Coronary artery (tissue), 2 donors: ENCODE measurements around the gene SCAF1.

ENCODE experiments used
- DNase-seq: peaks from one replicate; pipeline ENCODE4 v3.0.0-alpha.2; 2017; ENCODE audit warnings: low spot score
- H3K27ac ChIP-seq, 2 donors: fragments of 200-600 bp; sonication (generic); one replicate each; pipeline ENCODE4 v1.5.1; 2016 to 2019
- H3K4me3 ChIP-seq: fragments of 200-600 bp; sonication (generic); 2 replicates; pipeline ENCODE4 v1.5.1; 2016; ENCODE audit warnings: mild to moderate bottlenecking, moderate library complexity
- TF ChIP-seq, protein P1 (sequence below): fragments of 200-600 bp; sonication (generic); IDR thresholded peaks from one replicate; pipeline ENCODE4 v1.5.1; 2019; ENCODE audit warnings: antibody characterized with exemption

Gene SCAF1

DNA sequence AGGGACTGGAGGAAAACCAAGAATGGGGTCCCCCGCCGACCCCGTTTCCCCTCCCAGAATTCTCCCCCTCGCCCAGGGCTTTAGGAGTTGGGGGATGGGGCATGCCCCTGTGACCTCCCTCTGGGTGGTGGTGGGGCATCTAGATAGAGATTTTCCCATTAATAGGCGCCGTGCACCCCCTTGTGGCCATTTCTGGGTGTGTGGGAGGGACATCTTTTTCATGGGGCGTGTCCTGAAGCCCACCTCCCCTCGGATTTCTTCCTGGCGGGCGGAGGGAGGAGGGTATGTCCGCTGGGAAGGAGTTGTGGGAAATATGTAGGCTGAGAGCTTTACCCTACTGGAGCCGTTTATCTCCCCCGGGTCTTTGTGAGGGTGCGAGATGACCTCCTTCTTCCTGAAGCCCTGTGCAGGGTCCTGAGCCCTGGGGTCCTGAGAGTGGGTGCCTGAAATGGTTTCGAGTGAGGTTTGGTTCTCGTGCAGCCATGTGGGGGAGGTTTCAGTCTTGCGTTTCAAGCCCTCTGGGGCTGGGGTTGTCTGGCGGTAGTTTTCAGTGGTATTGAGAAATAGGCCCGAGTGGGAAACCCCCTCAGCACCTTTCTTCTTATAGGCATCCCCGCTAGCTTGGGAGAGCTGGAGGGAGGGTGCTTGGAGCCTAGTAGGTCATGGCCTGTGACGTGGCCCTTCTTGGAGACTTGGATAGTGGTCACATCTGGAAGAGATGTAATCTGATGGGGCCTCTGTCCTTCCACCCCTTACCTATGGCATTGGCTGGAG lies 36.1 kb downstream of the SCAF1 start:
- H3K4me3 ChIP-seq = peak overlapping the region; percentile 97
- TF ChIP-seq, protein P1, sequence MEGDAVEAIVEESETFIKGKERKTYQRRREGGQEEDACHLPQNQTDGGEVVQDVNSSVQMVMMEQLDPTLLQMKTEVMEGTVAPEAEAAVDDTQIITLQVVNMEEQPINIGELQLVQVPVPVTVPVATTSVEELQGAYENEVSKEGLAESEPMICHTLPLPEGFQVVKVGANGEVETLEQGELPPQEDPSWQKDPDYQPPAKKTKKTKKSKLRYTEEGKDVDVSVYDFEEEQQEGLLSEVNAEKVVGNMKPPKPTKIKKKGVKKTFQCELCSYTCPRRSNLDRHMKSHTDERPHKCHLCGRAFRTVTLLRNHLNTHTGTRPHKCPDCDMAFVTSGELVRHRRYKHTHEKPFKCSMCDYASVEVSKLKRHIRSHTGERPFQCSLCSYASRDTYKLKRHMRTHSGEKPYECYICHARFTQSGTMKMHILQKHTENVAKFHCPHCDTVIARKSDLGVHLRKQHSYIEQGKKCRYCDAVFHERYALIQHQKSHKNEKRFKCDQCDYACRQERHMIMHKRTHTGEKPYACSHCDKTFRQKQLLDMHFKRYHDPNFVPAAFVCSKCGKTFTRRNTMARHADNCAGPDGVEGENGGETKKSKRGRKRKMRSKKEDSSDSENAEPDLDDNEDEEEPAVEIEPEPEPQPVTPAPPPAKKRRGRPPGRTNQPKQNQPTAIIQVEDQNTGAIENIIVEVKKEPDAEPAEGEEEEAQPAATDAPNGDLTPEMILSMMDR = peak; percentile 39
- no peak for DNase-seq

DNA sequence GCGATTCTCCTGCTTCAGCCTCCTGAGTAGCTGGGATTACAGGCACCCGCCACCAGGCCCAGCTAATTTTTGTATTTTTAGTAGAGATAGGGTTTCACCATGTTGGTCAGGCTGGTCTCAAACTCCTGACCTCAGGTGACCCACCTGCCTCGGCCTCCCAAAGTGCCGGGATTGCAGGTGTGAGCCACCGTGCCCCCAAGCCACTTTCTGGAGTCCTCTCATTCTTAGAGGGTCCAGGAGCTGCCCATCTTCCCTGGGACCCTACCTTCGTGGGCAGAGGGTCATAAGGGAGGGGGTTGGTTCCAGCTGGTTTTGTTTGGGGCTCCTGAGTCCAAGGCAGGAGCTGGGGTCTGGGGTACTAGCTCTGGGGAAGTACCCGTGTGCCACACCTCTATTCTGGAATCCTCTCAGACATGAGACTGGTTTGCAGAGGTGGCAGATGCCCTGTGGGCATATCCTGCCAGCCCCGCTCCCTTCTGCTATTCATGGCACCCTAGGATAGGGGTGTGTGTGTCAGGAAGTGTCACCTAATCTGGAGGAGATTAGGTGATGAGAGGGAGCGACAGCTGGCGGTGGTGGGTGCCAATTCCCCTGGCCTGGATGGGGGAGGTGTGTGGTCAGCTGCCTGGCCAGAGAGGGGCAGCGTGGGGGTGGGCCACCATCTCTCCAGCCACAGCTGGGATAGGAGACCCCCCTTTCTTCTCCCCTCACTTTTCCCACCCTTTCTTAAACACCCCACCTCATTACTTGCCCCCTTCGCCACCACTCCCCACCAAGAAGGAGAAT lies 37.2 kb downstream of the SCAF1 start:
- Histone ChIP-seq H3K4me3 (no peak overlapping the region), H3K27ac (no peak overlapping the region)
- TF ChIP-seq, protein P1 = no peak
- no peak for DNase-seq

More for the DNA sequence above, 36.1 kb downstream of the SCAF1 start:
- peak overlapping the region; percentile 86 to 97 for H3K27ac ChIP-seq

DNA sequence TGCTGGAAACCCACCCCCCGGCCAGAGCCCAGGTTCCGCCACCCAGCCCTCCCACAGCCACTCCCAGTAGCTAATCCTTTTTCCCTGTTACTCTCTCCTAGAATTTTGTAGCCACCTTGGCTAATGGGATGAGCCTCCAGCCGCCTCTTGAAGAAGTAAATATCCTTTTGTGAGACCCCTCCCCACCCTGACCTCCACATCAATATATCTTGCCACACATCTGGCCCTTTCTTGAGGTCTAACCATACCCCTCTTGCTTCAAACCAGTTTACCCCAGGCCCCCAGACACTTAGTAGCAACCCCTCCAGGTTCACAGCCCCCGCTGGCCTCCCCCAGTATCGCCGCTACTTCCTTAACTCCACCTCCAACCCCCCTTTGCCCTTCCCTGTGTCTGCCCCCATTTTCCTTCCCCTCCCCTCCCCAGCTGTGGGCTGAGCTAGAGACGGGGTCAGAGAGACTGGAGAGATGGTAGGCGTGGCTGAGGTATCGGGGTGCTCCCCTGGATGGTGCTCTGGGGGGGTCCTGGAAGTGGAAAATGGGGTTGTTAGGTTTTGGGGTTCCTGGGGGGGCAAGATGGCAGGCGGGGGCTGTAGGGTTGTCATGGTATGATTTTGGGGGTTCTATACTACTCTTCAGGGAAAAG lies 37.9 kb downstream of the SCAF1 start:
- H3K27ac ChIP-seq = peak overlapping the region; percentile 29 to 74
- no peak for DNase-seq
- H3K4me3 ChIP-seq = peak overlapping the region; percentile 49
- TF ChIP-seq, protein P1 = no peak

DNA sequence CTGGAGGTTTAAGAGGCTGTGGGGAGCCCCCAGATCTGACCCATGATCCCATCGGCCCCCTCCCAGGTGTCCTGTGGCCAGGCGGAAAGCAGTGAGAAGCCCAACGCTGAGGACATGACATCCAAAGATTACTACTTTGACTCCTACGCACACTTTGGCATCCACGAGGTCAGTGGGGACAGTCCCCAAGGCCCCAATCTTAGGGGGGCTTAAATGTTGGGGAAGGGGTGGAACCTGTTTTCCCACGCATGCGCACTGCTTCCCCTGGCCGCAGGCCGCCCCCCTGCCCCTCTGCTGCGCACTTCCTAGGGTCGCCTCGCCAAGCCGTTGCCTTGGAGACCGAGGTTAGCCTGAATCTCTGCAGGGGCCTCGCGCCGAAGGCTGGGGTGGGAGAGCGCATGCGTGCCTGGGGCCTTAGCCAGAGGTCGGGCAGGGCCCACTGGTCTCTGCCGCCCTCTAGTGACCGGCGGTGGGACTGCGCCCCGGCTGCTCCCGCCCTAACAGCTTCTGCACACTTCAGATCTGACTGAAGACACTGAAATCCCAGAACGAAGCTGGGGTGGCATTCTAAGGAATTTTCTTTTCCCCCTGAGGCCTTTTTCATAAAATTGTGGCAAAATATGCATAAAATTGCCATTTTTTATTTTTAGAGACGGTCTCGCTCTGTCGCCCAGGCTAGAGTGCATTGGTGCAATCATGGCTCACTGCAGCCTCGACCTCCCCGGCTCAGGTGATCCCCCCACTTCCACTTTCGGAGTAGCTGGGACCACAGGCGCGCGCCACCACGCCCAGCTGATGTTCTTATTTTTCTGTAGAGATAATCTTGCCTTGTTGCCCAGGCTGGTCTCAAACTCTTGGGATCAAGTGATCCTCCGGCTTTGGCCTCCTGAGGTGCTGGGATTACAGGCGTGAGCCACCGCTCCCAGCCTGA lies 38.7 kb downstream of the SCAF1 start:
- no peak for DNase-seq
- H3K4me3 ChIP-seq = peak overlapping the region; percentile 49
- TF ChIP-seq, protein P1 = peak; percentile 100
- H3K27ac ChIP-seq = peak overlapping the region; percentile 29 to 74

DNA sequence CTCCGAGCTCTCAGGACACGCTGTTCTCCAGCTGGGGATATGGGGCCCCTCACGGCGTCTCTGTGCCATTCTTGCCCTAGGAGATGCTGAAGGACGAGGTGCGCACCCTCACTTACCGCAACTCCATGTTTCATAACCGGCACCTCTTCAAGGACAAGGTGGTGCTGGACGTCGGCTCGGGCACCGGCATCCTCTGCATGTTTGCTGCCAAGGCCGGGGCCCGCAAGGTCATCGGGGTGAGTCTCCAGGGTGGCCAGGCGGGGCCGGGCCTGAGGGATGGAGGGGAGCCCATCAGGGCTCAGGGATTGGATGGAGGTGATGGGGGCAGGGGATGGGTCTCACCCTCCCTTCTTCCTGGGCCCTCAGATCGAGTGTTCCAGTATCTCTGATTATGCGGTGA lies 39.8 kb downstream of the SCAF1 start:
- TF ChIP-seq, protein P1 = no peak
- no peak overlapping the region for H3K27ac ChIP-seq
- DNase-seq = no peak

DNA sequence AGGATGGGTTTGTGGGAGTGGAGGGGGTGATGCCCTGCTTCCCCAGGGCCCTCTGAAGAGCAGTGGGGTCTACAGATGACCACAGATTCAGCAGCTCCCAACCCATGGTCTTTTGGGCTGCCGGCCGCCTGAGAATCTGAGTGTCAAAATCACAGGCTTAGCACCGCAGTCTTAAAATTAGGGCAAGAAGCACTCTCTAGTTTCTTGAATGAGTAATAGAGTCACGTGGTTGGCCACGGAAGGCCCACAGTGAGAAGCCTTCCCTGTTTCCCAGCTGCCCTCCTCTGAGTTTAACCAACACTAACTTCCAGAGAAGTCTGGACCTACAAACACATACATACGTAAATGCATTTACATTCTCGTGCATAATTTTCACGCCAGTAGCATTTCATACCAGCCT lies 40.3 kb downstream of the SCAF1 start:
- Histone ChIP-seq H3K4me3 (no peak overlapping the region), H3K27ac (no peak overlapping the region)
- TF ChIP-seq, protein P1 = no peak
- DNase-seq = no peak

More for the DNA sequence above, 39.8 kb downstream of the SCAF1 start:
- no peak overlapping the region for H3K4me3 ChIP-seq
